Breast epithelium (tissue), 3 donors: Measurements from ENCODE around the gene TRPV4.

Experiments
- POLR2A ChIP-seq: fragments of 450-650 bp; IDR thresholded peaks from one replicate; pipeline ENCODE4 v1.6.1; 2016; ENCODE audit warnings: antibody characterized with exemption, mild to moderate bottlenecking, moderate library complexity
- POLR2AphosphoS5 ChIP-seq, 3 donors: sonication (generic); formaldehyde crosslinking; IDR thresholded peaks; one replicate each; pipeline ENCODE4 v1.6.1; 2017; ENCODE audit warnings: antibody characterized with exemption in 3 of 3
- TF ChIP-seq, protein P1 (sequence below), 3 donors: fragments of 450-650 bp; IDR thresholded peaks; one replicate each; pipeline ENCODE4 v1.5.1; 2016 to 2017; ENCODE audit warnings: antibody characterized with exemption in 3 of 3, mild to moderate bottlenecking in 3 of 3, moderate library complexity in 3 of 3

DNA sequence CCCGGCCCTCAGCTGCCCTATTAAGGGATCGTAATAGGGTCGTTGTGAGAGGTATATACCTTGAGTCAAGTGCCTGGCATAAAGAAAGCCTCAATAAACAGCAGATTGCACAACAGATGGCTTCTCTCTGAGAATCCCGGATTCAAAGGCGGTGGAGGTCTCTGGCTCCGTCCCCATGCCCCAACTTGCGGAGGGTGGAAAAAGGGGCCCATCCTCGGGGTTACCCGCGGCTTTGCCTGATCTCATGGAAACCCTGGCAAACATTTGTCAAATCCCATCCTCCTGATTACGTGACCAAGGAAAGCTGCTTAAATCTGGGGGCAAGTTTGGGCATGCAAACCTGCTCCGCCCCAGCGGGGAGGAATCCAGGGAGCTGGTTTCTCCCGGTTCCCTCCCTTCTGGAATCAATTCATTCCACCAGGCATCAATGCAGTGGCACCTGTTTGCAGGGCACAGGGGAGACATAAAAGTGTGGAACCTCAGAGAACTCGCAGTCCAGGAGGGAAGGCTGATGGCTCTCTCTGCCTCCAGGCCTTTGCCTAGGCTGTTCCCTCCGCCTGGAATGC is 12.3 kb downstream of the TRPV4 start:
- TF ChIP-seq, protein P1, sequence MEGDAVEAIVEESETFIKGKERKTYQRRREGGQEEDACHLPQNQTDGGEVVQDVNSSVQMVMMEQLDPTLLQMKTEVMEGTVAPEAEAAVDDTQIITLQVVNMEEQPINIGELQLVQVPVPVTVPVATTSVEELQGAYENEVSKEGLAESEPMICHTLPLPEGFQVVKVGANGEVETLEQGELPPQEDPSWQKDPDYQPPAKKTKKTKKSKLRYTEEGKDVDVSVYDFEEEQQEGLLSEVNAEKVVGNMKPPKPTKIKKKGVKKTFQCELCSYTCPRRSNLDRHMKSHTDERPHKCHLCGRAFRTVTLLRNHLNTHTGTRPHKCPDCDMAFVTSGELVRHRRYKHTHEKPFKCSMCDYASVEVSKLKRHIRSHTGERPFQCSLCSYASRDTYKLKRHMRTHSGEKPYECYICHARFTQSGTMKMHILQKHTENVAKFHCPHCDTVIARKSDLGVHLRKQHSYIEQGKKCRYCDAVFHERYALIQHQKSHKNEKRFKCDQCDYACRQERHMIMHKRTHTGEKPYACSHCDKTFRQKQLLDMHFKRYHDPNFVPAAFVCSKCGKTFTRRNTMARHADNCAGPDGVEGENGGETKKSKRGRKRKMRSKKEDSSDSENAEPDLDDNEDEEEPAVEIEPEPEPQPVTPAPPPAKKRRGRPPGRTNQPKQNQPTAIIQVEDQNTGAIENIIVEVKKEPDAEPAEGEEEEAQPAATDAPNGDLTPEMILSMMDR (IDR thresholded peaks at IDR 0.05), result no peak
- TF ChIP-seq POLR2A (no peak), POLR2AphosphoS5 (IDR thresholded peaks at IDR 0.05) (no peak)
